DMS79 treated with DMSO at 0.1 percent for 48 hours (cell line): ENCODE measurements around the gene HS3ST6.
A peak's percentile ranks its signal among the peaks of the same experiment; 100 is the strongest.
"Not testable (repeated sequence)": the region's sequence is repeated elsewhere in the genome, so short reads cannot be mapped to it uniquely, and the experiment has no call there.

Experiments
- DNase-seq: peaks from one replicate; lab custom pipeline; 2025; lab: John Stamatoyannopoulos, UW

HS3ST6 gene

GRCh38 chr16:1877804-1878203, 40.4 kb downstream of the HS3ST6 start:
- DNase-seq: no peak

GRCh38 chr16:1877089-1877488, 41.1 kb downstream of the HS3ST6 start:
- DNase-seq: no peak

GRCh38 chr16:1876468-1876867, 41.7 kb downstream of the HS3ST6 start:
- DNase-seq: no peak

- not testable (repeated sequence) for DNase-seq
These were observed 42.1 kb downstream of the HS3ST6 start for GRCh38 chr16:1876066-1876465.

GRCh38 chr16:1874854-1875253, 43.4 kb downstream of the HS3ST6 start:
- no peak for DNase-seq

- no peak for DNase-seq
These were observed 46.1 kb downstream of the HS3ST6 start, which contains the start of gene MEIOB for GRCh38 chr16:1871974-1872635. Gene MEIOB (minus strand): TSS chr16:1872164. CDS start chr16:1868175, 3,989 bp downstream.

GRCh38 chr16:1870365-1871082, 47.7 kb downstream of the HS3ST6 start:
- DNase-seq: no peak

GRCh38 chr16:1865902-1866690, 52.1 kb downstream of the HS3ST6 start:
- DNase-seq: peak; percentile 4

- peak; percentile 41 for DNase-seq
These were observed 54.3 kb downstream of the HS3ST6 start for GRCh38 chr16:1863681-1864460.

GRCh38 chr16:1862394-1862793, 55.8 kb downstream of the HS3ST6 start:
- DNase-seq: no peak

GRCh38 chr16:1861730-1862129, 56.5 kb downstream of the HS3ST6 start:
- no peak for DNase-seq
